ENCODE results near the gene SCN10A.

DNA sequence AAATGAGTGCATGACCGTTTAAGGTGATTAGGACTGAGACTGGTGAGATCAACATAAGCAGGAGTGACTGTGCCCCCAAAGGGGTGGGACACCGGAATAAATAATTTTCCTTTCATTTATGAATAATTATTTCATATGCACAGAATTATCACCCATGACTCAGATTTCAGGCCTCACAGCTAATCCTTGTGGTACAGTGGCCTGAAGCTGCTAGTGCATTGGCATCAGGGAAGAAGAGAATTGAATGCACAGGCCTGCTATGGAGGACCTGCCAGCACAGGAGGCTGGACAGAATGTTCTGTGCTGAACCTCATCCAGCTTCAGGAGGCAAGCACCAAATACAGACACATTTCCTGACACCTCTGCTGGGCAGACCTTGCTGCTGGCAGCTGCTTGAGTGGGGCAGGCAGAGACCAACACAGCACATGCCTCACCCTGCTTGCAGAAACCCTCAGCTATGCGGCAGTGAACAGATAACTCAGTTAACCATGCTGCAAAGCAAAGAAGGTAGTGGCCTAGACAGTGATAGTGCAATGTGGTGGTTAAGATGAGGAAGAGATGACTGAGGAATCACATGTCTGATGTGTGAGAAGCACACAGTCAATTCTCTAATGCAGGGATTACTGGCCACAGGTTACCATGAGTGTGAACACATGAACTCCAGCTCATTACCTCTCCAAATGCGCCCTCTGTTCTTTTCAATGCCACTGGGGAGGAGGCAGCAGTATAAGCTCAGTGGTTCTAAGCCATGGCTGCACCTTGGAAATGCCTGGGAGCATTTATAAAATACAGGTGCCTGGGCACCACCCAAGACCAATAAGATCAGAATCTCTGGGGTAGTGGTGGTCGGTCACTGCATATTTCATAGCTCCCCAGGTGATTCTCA lies 98.4 kb downstream of the SCN10A start:
- TF ChIP-seq, protein P1, sequence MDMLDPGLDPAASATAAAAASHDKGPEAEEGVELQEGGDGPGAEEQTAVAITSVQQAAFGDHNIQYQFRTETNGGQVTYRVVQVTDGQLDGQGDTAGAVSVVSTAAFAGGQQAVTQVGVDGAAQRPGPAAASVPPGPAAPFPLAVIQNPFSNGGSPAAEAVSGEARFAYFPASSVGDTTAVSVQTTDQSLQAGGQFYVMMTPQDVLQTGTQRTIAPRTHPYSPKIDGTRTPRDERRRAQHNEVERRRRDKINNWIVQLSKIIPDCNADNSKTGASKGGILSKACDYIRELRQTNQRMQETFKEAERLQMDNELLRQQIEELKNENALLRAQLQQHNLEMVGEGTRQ (CRISPR knock-in tag; IDR thresholded peaks at IDR 0.05) = no peak
- TF ChIP-seq, protein P2, sequence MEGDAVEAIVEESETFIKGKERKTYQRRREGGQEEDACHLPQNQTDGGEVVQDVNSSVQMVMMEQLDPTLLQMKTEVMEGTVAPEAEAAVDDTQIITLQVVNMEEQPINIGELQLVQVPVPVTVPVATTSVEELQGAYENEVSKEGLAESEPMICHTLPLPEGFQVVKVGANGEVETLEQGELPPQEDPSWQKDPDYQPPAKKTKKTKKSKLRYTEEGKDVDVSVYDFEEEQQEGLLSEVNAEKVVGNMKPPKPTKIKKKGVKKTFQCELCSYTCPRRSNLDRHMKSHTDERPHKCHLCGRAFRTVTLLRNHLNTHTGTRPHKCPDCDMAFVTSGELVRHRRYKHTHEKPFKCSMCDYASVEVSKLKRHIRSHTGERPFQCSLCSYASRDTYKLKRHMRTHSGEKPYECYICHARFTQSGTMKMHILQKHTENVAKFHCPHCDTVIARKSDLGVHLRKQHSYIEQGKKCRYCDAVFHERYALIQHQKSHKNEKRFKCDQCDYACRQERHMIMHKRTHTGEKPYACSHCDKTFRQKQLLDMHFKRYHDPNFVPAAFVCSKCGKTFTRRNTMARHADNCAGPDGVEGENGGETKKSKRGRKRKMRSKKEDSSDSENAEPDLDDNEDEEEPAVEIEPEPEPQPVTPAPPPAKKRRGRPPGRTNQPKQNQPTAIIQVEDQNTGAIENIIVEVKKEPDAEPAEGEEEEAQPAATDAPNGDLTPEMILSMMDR (IDR thresholded peaks at IDR 0.05) = no peak
